ENCODE data around the gene NR0B2.
"Not testable (repeated sequence)": the region's sequence is repeated elsewhere in the genome, so short reads cannot be mapped to it uniquely, and the experiment has no call there.

DNA sequence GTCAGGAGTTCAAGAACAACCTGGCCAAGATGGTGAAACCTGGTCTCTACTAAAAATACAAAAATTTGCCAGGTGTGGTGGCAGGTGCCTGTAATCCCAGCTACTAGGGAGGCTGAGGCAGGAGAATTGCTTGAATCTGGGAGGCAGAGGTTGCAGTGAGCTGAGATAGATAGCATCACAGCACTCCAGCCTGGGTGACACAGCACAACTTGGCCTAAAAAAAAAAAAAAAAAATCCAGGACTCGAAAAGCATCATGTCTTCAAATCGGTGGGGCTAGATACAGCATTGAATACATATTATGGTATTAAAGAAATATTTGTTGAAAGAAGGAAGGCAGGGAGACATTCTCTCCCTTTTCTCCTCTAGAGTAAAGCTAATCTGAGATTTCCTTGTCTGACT, 40.7 kb downstream of the NR0B2 start:
- TF ChIP-seq, protein P1, sequence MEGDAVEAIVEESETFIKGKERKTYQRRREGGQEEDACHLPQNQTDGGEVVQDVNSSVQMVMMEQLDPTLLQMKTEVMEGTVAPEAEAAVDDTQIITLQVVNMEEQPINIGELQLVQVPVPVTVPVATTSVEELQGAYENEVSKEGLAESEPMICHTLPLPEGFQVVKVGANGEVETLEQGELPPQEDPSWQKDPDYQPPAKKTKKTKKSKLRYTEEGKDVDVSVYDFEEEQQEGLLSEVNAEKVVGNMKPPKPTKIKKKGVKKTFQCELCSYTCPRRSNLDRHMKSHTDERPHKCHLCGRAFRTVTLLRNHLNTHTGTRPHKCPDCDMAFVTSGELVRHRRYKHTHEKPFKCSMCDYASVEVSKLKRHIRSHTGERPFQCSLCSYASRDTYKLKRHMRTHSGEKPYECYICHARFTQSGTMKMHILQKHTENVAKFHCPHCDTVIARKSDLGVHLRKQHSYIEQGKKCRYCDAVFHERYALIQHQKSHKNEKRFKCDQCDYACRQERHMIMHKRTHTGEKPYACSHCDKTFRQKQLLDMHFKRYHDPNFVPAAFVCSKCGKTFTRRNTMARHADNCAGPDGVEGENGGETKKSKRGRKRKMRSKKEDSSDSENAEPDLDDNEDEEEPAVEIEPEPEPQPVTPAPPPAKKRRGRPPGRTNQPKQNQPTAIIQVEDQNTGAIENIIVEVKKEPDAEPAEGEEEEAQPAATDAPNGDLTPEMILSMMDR (conservative IDR thresholded peaks at IDR 0.05; ENCODE audit: low read length) = not testable (repeated sequence)
- TF ChIP-seq EZH2phosphoT487 (IDR thresholded peaks at IDR 0.05; ENCODE audit: borderline replicate concordance) = not testable (repeated sequence)
